HEK293T (cell line): Measurements from ENCODE around the gene ZBTB40.

Experiments used
- BHLHE40 ChIP-seq: fragments of 450-650 bp; IDR thresholded peaks from 2 replicates; pipeline ENCODE4 v1.6.1; 2016; ENCODE audit warnings: mild to moderate bottlenecking, moderate library complexity, borderline replicate concordance
- FOXM1 ChIP-seq: fragments of 450-650 bp; IDR thresholded peaks from 2 replicates; pipeline ENCODE4 v1.6.1; 2017; ENCODE audit warnings: mild to moderate bottlenecking, borderline replicate concordance
- HDGF ChIP-seq: fragments of 450-650 bp; IDR thresholded peaks from 2 replicates; pipeline ENCODE4 v1.6.1; 2017; ENCODE audit warnings: antibody characterized with exemption, borderline replicate concordance
- L3MBTL2 ChIP-seq: fragments of 450-650 bp; conservative IDR thresholded peaks from 2 replicates; pipeline ENCODE4 v1.6.1; 2016; ENCODE audit warnings: mild to moderate bottlenecking
- LEF1 ChIP-seq: fragments of 450-650 bp; IDR thresholded peaks from 2 replicates; pipeline ENCODE4 v1.6.1; 2017; ENCODE audit warnings: mild to moderate bottlenecking, borderline replicate concordance
- SP1 ChIP-seq: fragments of 450-650 bp; IDR thresholded peaks from 2 replicates; pipeline ENCODE4 v1.6.1; 2017
- SUZ12 ChIP-seq: fragments of 450-650 bp; IDR thresholded peaks from 2 replicates; pipeline ENCODE4 v1.6.1; 2016; ENCODE audit warnings: mild to moderate bottlenecking
- TARDBP ChIP-seq: fragments of 450-650 bp; IDR thresholded peaks from 2 replicates; pipeline ENCODE4 v1.6.1; 2016
- TF ChIP-seq, protein P1 (sequence below): fragments of 450-650 bp; IDR thresholded peaks from 2 replicates; pipeline ENCODE4 v1.6.1; 2016

DNA sequence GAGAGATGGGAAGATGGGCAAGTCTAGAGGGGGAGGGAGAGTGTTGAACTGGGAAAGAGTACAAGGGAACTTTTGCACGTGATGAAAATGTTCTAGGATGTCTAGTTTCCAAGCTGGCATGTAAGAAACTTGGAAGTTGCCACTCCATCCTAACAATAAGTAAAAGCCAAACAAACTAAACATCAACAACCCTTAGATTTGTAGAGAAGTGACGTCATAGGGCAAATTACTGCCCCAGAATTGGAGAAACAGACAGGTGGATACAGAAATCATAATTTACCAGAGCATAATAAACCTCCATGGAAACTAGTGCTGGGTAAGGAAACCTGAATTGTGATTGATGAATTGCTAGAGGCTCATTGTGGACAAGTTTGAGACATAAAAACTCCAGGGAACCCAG lies 14.7 kb upstream of the ZBTB40 start:
- TF ChIP-seq SUZ12 = no peak
- TF ChIP-seq SP1 = no peak
- TF ChIP-seq TARDBP = no peak
- TF ChIP-seq, protein P1, sequence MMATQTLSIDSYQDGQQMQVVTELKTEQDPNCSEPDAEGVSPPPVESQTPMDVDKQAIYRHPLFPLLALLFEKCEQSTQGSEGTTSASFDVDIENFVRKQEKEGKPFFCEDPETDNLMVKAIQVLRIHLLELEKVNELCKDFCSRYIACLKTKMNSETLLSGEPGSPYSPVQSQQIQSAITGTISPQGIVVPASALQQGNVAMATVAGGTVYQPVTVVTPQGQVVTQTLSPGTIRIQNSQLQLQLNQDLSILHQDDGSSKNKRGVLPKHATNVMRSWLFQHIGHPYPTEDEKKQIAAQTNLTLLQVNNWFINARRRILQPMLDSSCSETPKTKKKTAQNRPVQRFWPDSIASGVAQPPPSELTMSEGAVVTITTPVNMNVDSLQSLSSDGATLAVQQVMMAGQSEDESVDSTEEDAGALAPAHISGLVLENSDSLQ = no peak
- no peak for TF ChIP-seq FOXM1
- no peak for TF ChIP-seq BHLHE40
- no peak for TF ChIP-seq HDGF
- TF ChIP-seq LEF1 = no peak
- TF ChIP-seq L3MBTL2 = no peak
